ENCODE measurements around the gene DCTN3. TPM values are rescaled to one million over a fixed set of nuclear protein-coding genes. Genes with fewer than 3 reads are reported as not detected.

The DCTN3 gene
- total and polyA plus RNA-seq, 10 of the 15 experiments (the other 5 are each of a cell fraction or from before 2014, with no cell fraction given): 19.0 to 120 (median 71.8) TPM

- TF ChIP-seq BMI1 (IDR thresholded peaks at IDR 0.05; ENCODE audit: borderline replicate concordance) (no peak), ASH2L (IDR thresholded peaks at IDR 0.05; ENCODE audit: borderline replicate concordance, low read depth) (no peak), RFX5 (IDR thresholded peaks at IDR 0.05; ENCODE audit: low read depth, low read length) (no peak), BACH1 (IDR thresholded peaks at IDR 0.05; ENCODE audit: borderline replicate concordance) (0 out of 2 replicates have a peak, but pooled peaks have one; percentile 15), YY1 (IDR thresholded peaks at IDR 0.05; ENCODE audit: low read depth, low read length) (peak; percentile 54; the same call in 1 of the 2 replicates), ZNF384 (IDR thresholded peaks at IDR 0.05; ENCODE audit: borderline replicate concordance, low read depth, low read length) (no peak)
These were observed 28.9 kb downstream of the DCTN3 start (continued) for GRCh38 chr9:34591248-34591916.

DNA sequence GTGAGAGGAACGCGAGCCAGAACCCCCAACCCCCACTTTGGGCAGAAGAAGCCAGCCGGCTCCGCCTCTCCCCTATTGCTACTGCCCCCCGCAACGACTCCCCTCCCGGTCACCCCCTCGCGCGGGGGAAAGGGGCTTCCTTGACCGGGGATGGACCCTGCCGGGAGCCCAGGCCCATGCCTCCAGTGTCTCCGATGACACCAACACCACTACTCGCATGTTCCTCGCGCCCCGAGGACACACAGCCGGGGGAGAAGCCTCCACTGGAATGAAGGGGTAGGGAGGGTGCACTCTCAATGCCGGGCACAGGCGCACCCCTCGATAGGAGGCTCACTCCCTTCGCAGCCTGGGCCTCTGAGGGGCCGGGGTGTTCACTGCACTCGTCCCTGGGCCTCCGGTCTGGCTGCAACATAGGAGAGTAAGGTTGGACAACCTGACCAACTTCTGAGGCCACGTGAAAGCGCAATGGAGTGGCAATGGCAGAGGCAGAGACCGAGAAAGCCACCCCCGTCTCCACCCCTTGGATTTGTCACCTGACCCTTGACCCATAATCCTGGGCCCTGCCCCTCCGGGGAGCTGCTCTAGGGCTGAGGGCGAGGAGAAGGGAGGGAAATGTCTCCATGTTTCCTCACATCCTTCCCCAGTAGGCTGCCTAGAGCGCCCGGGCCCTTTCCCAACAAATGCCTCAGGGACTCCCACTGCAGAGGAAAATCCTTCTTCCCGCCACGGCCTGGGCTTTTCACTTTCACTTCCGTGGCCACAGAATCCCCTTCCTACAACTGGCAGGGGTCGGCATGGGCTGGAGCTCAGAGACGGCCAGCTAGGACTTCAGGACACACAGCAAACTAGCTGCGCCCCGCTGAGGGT, 29.7 kb downstream of the DCTN3 start:
- SMC1A ChIA-PET (ENCODE audit: uncharacterized antibody, unreplicated experiment): interaction anchor here (1.0 to 1.3 kb wide), 3 partner anchors 43 to 260 kb away, joined by 3 to 4 read pairs (median 3); no protein-coding TSS in a partner anchor
- no peaks in the 10 kb centered on the region for H3K9me3 ChIP-seq (replicated peaks; ENCODE audit: control insufficient read depth, insufficient read depth, low read length)
- CTCF ChIA-PET: interaction anchor here (0.9 to 3.1 kb wide), 8 partner anchors 13 to 201 kb away, joined by 3 to 32 read pairs (median 4); partner anchors contain the start of gene RPP25L
- H4K20me1 ChIP-seq (ENCODE audit: control insufficient read depth, insufficient read depth): peaks cover 14% of the 10 kb centered on the region
- RAD21 ChIA-PET (ENCODE audit: unreplicated experiment): interaction anchor here (1.4 kb wide), 1 partner anchor 187 kb away, joined by 7 read pairs; no protein-coding TSS in a partner anchor
- no peaks in the 10 kb centered on the region for H3K36me3 ChIP-seq (ENCODE audit: control insufficient read depth in 2 of 2, insufficient read depth in 2 of 2, low read length in 1 of 2)
- DNase-seq (ENCODE audit: low read depth, low spot score) (no peak), ATAC-seq (0 out of 3 replicates have a peak, but pooled peaks have one; percentile 5), FAIRE-seq (no peak)
- no peak overlapping the region for H3K27ac ChIP-seq (ENCODE audit: control insufficient read depth, insufficient read depth)
- no TSS peak for BruUV-seq (replicated peaks)
- intact Hi-C loops (cut with micrococcal nuclease; ENCODE audit: unreplicated experiment): loop anchor here (1.0 kb wide), 2 partner anchors 42 to 153 kb away; no protein-coding TSS in a partner anchor
- no peak overlapping the region for H3K9ac ChIP-seq (ENCODE audit: control insufficient read depth, insufficient read depth, low read length)
- H2AFZ ChIP-seq (ENCODE audit: control insufficient read depth, low read depth, low read length): no peak overlapping the region
- no peak overlapping the region for H3K4me3 ChIP-seq
- WGBS (ENCODE audit: insufficient coverage, insufficient replicate concordance, low lambda C conversion rate, missing lambda C conversion rate): 10% methylated on average over 40 of the region's 40 CpGs
- in situ Hi-C loops (cut with MboI): loop anchor here (5.0 kb wide), 1 partner anchor 52 kb away; no protein-coding TSS in a partner anchor
- H3K4me2 ChIP-seq (ENCODE audit: control insufficient read depth, insufficient read depth): no peak overlapping the region; the same call in 1 of the 2 replicates
- peaks cover 2% of the 10 kb centered on the region; the same call in 1 of the 2 replicates for H3K4me1 ChIP-seq (ENCODE audit: control insufficient read depth, insufficient read depth, low read length)
- POLR2A ChIA-PET: no interaction called here
- H3K79me2 ChIP-seq (ENCODE audit: control insufficient read depth, insufficient read depth, low read length): no peaks in the 10 kb centered on the region
- TF ChIP-seq IKZF1 (conservative IDR thresholded peaks at IDR 0.05): no peak
- 0 out of 2 replicates have a peak, but pooled peaks have one; percentile 17 for TF ChIP-seq NR2F1 (conservative IDR thresholded peaks at IDR 0.05)
- peaks cover 31 to 55% of the 10 kb centered on the region in 2 experiments for H3K27me3 ChIP-seq (replicated peaks in 1 of 2; ENCODE audit: control insufficient read depth in 2 of 2, insufficient read depth in 2 of 2, low read length in 1 of 2)

All from GM12878 (cell line).